GM12878 (cell line): ENCODE data around the gene LCMT1. TPM values are rescaled to one million over a fixed set of nuclear protein-coding genes. Genes with fewer than 3 reads are reported as not detected.

Experiments
- ATAC-seq: fragments of 200-7000 bp; cut with Tn5 transposase; 3 replicates; pipeline ENCODE4 v1.9.1; 2020; ENCODE audit warnings: mild to moderate bottlenecking, moderate library complexity
- BruUV-seq: library from RNA; stranded (reverse); fragments of 400-500 nt; replicated peaks from 2 replicates; lab custom pipeline; 2021; lab: Mats Ljungman, UMichigan
- CTCF ChIA-PET: fragments of 300-600 bp; sonication (Branson Sonifier 250); formaldehyde crosslinking; extraction: SDS; loops from one replicate; lab custom pipeline; 2021; ENCODE audit warnings: inconsistent platforms; lab: Yijun Ruan, JAX
- POLR2A ChIA-PET: fragments of 350-600 bp; formaldehyde crosslinking; extraction: SDS; loops from one replicate; lab custom pipeline; 2021; ENCODE audit warnings: inconsistent platforms; lab: Charles Lee
- RAD21 ChIA-PET: fragments of 300-600 bp; sonication (Branson Sonifier 250); formaldehyde crosslinking; loops from one replicate; lab custom pipeline; 2023; ENCODE audit warnings: antibody characterized with exemption; ENCODE audit not compliant: unreplicated experiment; lab: Charles Lee
- SMC1A ChIA-PET: fragments of 300-600 bp; sonication (Branson Sonifier 250); formaldehyde crosslinking; loops from one replicate; lab custom pipeline; 2023; ENCODE audit not compliant: unreplicated experiment, uncharacterized antibody; lab: Charles Lee
- DNase-seq: peaks from one replicate; pipeline ENCODE4 v3.0.0-alpha.2; 2011; ENCODE audit warnings: low read depth, low spot score
- FAIRE-seq: peaks from 3 replicates; lab custom pipeline; 2011; peaks lifted over from hg19 to GRCh38; lab: Jason Lieb, UNC
- H2AFZ ChIP-seq: 2 replicates; pipeline ENCODE4 v1.6.0; 2011; ENCODE audit warnings: low read depth, low read length, control low read depth; ENCODE audit not compliant: control insufficient read depth
- H3K27ac ChIP-seq: 2 replicates; pipeline ENCODE4 v1.5.1; 2011; ENCODE audit warnings: control low read depth; ENCODE audit not compliant: control insufficient read depth, insufficient read depth
- H3K27me3 ChIP-seq, 2 experiments: replicated peaks in 1 of 2; 2 replicates each; pipeline versions ENCODE4 v1.6.0 to v1.6.1; 2011; ENCODE audit warnings: low read length in 1 of 2; ENCODE audit not compliant: control insufficient read depth in 2 of 2, insufficient read depth in 2 of 2
- H3K36me3 ChIP-seq, 2 experiments: 2 replicates each; pipeline ENCODE4 v1.5.1; 2011; ENCODE audit warnings: low read length in 1 of 2; ENCODE audit not compliant: control insufficient read depth in 2 of 2, insufficient read depth in 2 of 2
- H3K4me1 ChIP-seq: 2 replicates; pipeline ENCODE4 v1.6.1; 2011; ENCODE audit warnings: mild to moderate bottlenecking, low read length, moderate library complexity, mixed read lengths; ENCODE audit not compliant: control insufficient read depth, insufficient read depth
- H3K4me2 ChIP-seq: 2 replicates; pipeline ENCODE4 v1.6.0; 2011; ENCODE audit warnings: control low read depth; ENCODE audit not compliant: control insufficient read depth, insufficient read depth
- H3K4me3 ChIP-seq: fragments of 200-600 bp; sonication (generic); 2 replicates; pipeline ENCODE4 v1.5.1; 2016
- H3K79me2 ChIP-seq: 2 replicates; pipeline ENCODE4 v1.6.0; 2011; ENCODE audit warnings: low read length; ENCODE audit not compliant: control insufficient read depth, insufficient read depth
- H3K9ac ChIP-seq: 2 replicates; pipeline ENCODE4 v1.8.0; 2011; ENCODE audit warnings: low read length, control low read depth, mixed read lengths; ENCODE audit not compliant: control insufficient read depth, insufficient read depth
- H3K9me3 ChIP-seq: replicated peaks from 3 replicates; pipeline ENCODE4 v1.5.1; 2011; ENCODE audit warnings: mild to moderate bottlenecking, low read length; ENCODE audit not compliant: control insufficient read depth, insufficient read depth
- H4K20me1 ChIP-seq: 2 replicates; pipeline ENCODE4 v1.6.0; 2011; ENCODE audit not compliant: control insufficient read depth, insufficient read depth
- CTCF ChIP-seq, 3 experiments: IDR thresholded peaks in 2 of 3; conservative IDR thresholded peaks in 1 of 3; 2 replicates each; pipeline ENCODE4 v1.5.1; 2011; ENCODE audit warnings: low read depth in 3 of 3, low read length in 3 of 3, mild to moderate bottlenecking in 3 of 3, control low read depth in 2 of 3, moderate library complexity in 2 of 3, inconsistent platforms in 1 of 3, mixed read lengths in 1 of 3; ENCODE audit not compliant: control insufficient read depth in 2 of 3, insufficient read depth in 1 of 3; ENCODE audit errors: extremely low read depth in 1 of 3
- ETV6 ChIP-seq, 2 experiments: fragments of 450-650 bp in 1 of 2; IDR thresholded peaks in 1 of 2; conservative IDR thresholded peaks in 1 of 2; 2 replicates each; pipeline ENCODE4 v1.6.1; 2014; ENCODE audit warnings: antibody characterized with exemption in 1 of 2, borderline replicate concordance in 1 of 2, low read depth in 1 of 2, mild to moderate bottlenecking in 1 of 2, moderate library complexity in 1 of 2
- MAX ChIP-seq: IDR thresholded peaks from 2 replicates; pipeline ENCODE4 v1.6.1; 2012; ENCODE audit warnings: low read depth, low read length, improper control_type of control experiment
- RAD51 ChIP-seq: fragments of 450-650 bp; IDR thresholded peaks from 2 replicates; pipeline ENCODE4 v1.6.1; 2016; ENCODE audit warnings: moderate library complexity, mild to moderate bottlenecking, inconsistent platforms
- RB1 ChIP-seq: fragments of 450-650 bp; formaldehyde crosslinking; IDR thresholded peaks from 2 replicates; pipeline ENCODE4 v1.6.1; 2017; ENCODE audit warnings: mild to moderate bottlenecking, borderline replicate concordance
- SMARCA5 ChIP-seq: fragments of 450-650 bp; IDR thresholded peaks from 2 replicates; pipeline ENCODE4 v1.6.1; 2017; ENCODE audit warnings: mild to moderate bottlenecking
- ZNF207 ChIP-seq: fragments of 450-650 bp; IDR thresholded peaks from 2 replicates; pipeline ENCODE4 v1.6.1; 2014; ENCODE audit warnings: antibody characterized with exemption, mild to moderate bottlenecking, borderline replicate concordance
- WGBS: methylation state at CpG from one replicate; pipeline ENCODE4 v1.1.6; 2016; ENCODE audit warnings: low lambda C conversion rate; ENCODE audit not compliant: insufficient replicate concordance, insufficient coverage; ENCODE audit errors: missing lambda C conversion rate; 5-methylcytosine and 5-hydroxymethylcytosine counted together
- in situ Hi-C: fragments of 300-500 bp; cut with MboI; formaldehyde crosslinking; loops from 9 replicates; pipeline ENCODE4 v1.14.3; 2018; ENCODE audit warnings: mixed read lengths
- intact Hi-C: fragments of 100-400 bp; cut with micrococcal nuclease; formaldehyde crosslinking; loops from one replicate; pipeline ENCODE4 v1.14.2; 2022; ENCODE audit not compliant: unreplicated experiment
- polyA plus RNA-seq, 11 experiments: library from polyadenylated mRNA; depleted of rRNA in 4 of 11; unstranded in 6 of 11; stranded (reverse) in 5 of 11; fragments of >200 nt; fragmentation: Nextera tagmentation in 4 of 11; fragmentation: Illumina TruSeq in 1 of 11; extraction: Ambion mirVana in 4 of 11; extraction: Trizol in 1 of 11; gene quantifications; 1 replicate in 1 of 11; 2 replicates in 10 of 11; pipeline versions ENCODE4 v1.2.1 to v1.2.3, GENCODE V29; 2011 to 2016; ENCODE audit warnings: inconsistent platforms in 2 of 11, missing spikeins in 2 of 11, low read depth in 1 of 11
- total RNA-seq, 4 experiments: library from RNA; depleted of rRNA in 3 of 4; stranded (reverse); fragments of >200 nt in 3 of 4; fragmentation: Illumina TruSeq in 1 of 4; extraction: Trizol in 1 of 4; gene quantifications; 2 replicates each; pipeline versions ENCODE4 v1.2.1 to v1.2.3, GENCODE V29; 2013 to 2021

LCMT1 gene
- total and polyA plus RNA-seq, 10 of the 15 experiments (the other 5 are each of a cell fraction or from before 2014, with no cell fraction given): 19.7 to 51.2 (median 32.6) TPM

GRCh38 chr16:25134166-25134700, 22.7 kb downstream of the LCMT1 start:
- no TSS peak for BruUV-seq
- Histone ChIP-seq H2AFZ (no peak overlapping the region), H3K9ac (no peak overlapping the region), H3K27ac (no peak overlapping the region), H3K79me2 (no peaks in the 10 kb centered on the region), H3K27me3 (no peaks in the 10 kb centered on the region), H4K20me1 (no peaks in the 10 kb centered on the region), H3K9me3 (no peaks in the 10 kb centered on the region), H3K4me3 (no peak overlapping the region), H3K36me3 (peaks cover 4 to 8% of the 10 kb centered on the region in 2 experiments; a peak in 3 of 4 replicates), H3K4me1 (no peaks in the 10 kb centered on the region), H3K4me2 (no peak overlapping the region)
- intact Hi-C loops (no loop called here), in situ Hi-C loops (no loop called here)
- RAD21 ChIA-PET: no interaction called here
- SMC1A ChIA-PET: no interaction called here
- no peak for DNase-seq
- TF ChIP-seq RB1: no peak
- no peak for TF ChIP-seq MAX
- no peak for TF ChIP-seq ETV6 (conservative IDR thresholded peaks at IDR 0.05 in 1 of 2, IDR thresholded peaks at IDR 0.05 in 1 of 2; ENCODE audit: borderline replicate concordance in 1 of 2, low read depth in 1 of 2)
- no peak for TF ChIP-seq SMARCA5
- no peak for TF ChIP-seq ZNF207
- POLR2A ChIA-PET: no interaction called here
- CTCF ChIA-PET: no interaction called here
- 77% methylated on average over 4 of the region's 4 CpGs for WGBS
- no peak for FAIRE-seq
- ATAC-seq: no peak

GRCh38 chr16:25135254-25135878, 23.8 kb downstream of the LCMT1 start:
- POLR2A ChIA-PET: no interaction called here

More at GRCh38 chr16:25135254-25135878, 23.8 kb downstream of the LCMT1 start:
- peaks cover 4 to 12% of the 10 kb centered on the region in 2 experiments; a peak in 3 of 4 replicates for H3K36me3 ChIP-seq
- H3K27me3 ChIP-seq: no peaks in the 10 kb centered on the region
- ChIA-PET CTCF (interaction anchor here (0.5 to 0.8 kb wide), 2 partner anchors 8 to 43 kb away, joined by 3 read pairs; no protein-coding TSS in a partner anchor), SMC1A (no interaction called here), RAD21 (no interaction called here)
- no peak overlapping the region for H2AFZ ChIP-seq
- DNase-seq: no peak
- no peaks in the 10 kb centered on the region for H3K4me1 ChIP-seq
- H4K20me1 ChIP-seq: no peaks in the 10 kb centered on the region
- no peak for ATAC-seq
- intact Hi-C loops: no loop called here
- H3K4me2 ChIP-seq: no peak overlapping the region
- no peaks in the 10 kb centered on the region for H3K79me2 ChIP-seq
- no peak overlapping the region for H3K9ac ChIP-seq
- in situ Hi-C loops: no loop called here
- BruUV-seq: no TSS peak
- no peak for FAIRE-seq
- H3K4me3 ChIP-seq: no peak overlapping the region
- WGBS: 65% methylated on average over 4 of the region's 4 CpGs
- TF ChIP-seq CTCF (IDR thresholded peaks at IDR 0.05 in 2 of 3, conservative IDR thresholded peaks at IDR 0.05 in 1 of 3; ENCODE audit: control insufficient read depth in 2 of 3, extremely low read depth in 1 of 3, insufficient read depth in 1 of 3, low read depth in 3 of 3, low read length in 3 of 3) (peak in 1 of 3 experiments; percentile 14; a peak in 1 of 6 replicates), RAD51 (no peak)
- no peak overlapping the region for H3K27ac ChIP-seq
- no peaks in the 10 kb centered on the region for H3K9me3 ChIP-seq
